ENCODE measurements around the gene ZNF326. TPM values are rescaled to one million over a fixed set of nuclear protein-coding genes. Genes with fewer than 3 reads are reported as not detected.
A peak's percentile ranks its signal among the peaks of the same experiment; 100 is the strongest.

Gene ZNF326
- polyA plus RNA-seq, 1 donor (not counting 4 experiments of a cell fraction or from before 2014, with no cell fraction given), result 22.7 TPM

DNA sequence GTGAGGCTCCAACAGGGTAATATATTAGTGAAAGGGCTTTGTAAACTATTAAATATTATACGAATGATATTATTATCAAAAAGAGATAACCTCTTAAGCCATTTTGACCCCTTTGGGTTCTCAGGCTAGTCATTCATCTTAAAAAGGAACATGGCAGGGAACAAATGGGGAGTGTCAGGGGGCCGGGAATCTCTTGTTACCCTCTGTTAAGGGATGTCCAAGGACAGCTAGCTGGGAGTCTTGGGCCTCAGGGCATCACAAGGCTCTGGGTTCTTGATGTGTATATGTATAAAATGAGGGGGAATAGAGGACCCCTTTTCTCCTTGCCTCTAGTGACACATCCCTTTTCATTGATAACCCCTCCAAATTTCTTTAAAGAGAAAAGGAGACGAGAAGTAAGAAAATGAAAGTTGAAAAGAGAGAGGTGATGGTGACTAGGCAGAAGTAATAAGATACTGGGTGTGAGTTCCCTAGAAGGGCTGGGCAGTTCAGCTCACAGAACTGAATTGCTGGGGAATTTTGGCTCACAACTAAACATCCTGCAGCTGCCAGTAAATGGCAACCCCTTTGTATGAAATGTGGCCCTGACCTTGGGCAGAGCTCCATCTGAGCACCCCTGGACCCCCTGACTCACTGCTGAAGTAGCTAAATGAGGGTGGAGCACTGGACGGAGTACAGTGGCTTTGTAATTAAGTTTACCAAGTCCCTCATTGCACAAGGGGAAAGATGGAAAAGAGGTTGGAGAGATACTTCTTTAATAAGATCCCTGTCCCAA, 20.0 kb upstream of the ZNF326 start:
- FAIRE-seq (no peak), DNase-seq (ENCODE audit: low read depth, low spot score) (no peak)
- H3K36me3 ChIP-seq (ENCODE audit: control insufficient read depth in 2 of 2, extremely low read depth in 1 of 2, insufficient read depth in 2 of 2, low read length in 2 of 2), result no peaks in the 10 kb centered on the region
- peak overlapping the region; percentile 58 for H2AFZ ChIP-seq (ENCODE audit: control insufficient read depth, low read length)
- no peaks in the 10 kb centered on the region for H3K9me1 ChIP-seq (ENCODE audit: control insufficient read depth, extremely low read depth, insufficient read depth, low read length)
- H3K9me3 ChIP-seq (ENCODE audit: control insufficient read depth, low read depth, low read length), result no peaks in the 10 kb centered on the region
- TF ChIP-seq, protein P1, sequence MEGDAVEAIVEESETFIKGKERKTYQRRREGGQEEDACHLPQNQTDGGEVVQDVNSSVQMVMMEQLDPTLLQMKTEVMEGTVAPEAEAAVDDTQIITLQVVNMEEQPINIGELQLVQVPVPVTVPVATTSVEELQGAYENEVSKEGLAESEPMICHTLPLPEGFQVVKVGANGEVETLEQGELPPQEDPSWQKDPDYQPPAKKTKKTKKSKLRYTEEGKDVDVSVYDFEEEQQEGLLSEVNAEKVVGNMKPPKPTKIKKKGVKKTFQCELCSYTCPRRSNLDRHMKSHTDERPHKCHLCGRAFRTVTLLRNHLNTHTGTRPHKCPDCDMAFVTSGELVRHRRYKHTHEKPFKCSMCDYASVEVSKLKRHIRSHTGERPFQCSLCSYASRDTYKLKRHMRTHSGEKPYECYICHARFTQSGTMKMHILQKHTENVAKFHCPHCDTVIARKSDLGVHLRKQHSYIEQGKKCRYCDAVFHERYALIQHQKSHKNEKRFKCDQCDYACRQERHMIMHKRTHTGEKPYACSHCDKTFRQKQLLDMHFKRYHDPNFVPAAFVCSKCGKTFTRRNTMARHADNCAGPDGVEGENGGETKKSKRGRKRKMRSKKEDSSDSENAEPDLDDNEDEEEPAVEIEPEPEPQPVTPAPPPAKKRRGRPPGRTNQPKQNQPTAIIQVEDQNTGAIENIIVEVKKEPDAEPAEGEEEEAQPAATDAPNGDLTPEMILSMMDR (optimal IDR thresholded peaks at IDR 0.05 in 1 of 3, IDR thresholded peaks at IDR 0.05 in 1 of 3, conservative IDR thresholded peaks at IDR 0.05 in 1 of 3; ENCODE audit: extremely low read depth in 1 of 3, insufficient read depth in 2 of 3, low read length in 3 of 3), result no peak
- no peak for TF ChIP-seq EZH2 (IDR thresholded peaks at IDR 0.05; ENCODE audit: low read length)
- H3K27ac ChIP-seq (ENCODE audit: control insufficient read depth, insufficient read depth, low read length), result no peak overlapping the region
- no peaks in the 10 kb centered on the region for H3K79me2 ChIP-seq (ENCODE audit: control insufficient read depth, insufficient read depth, low read length)
- no peak overlapping the region for H3K9ac ChIP-seq (ENCODE audit: control insufficient read depth, extremely low read depth, insufficient read depth, low read length)
- peaks cover 33% of the 10 kb centered on the region for H3K4me1 ChIP-seq (ENCODE audit: control insufficient read depth, extremely low read depth, insufficient read depth, low read length)
- no peak overlapping the region for H3K4me3 ChIP-seq (ENCODE audit: control insufficient read depth in 2 of 3, extremely low read depth in 1 of 3, insufficient read depth in 2 of 3, low read depth in 1 of 3, low read length in 3 of 3)
- no peaks in the 10 kb centered on the region for H3K27me3 ChIP-seq (ENCODE audit: control insufficient read depth, extremely low read depth, insufficient read depth, low read length)
- dilution Hi-C loops (cut with MboI; ENCODE audit: extremely low pct_ligation_motif_present, low sequenced_read_pairs), result no loop called here
- peak overlapping the region; percentile 2 for H3K4me2 ChIP-seq (ENCODE audit: control insufficient read depth, extremely low read depth, insufficient read depth, low read depth, low read length)
- no peaks in the 10 kb centered on the region for H4K20me1 ChIP-seq (ENCODE audit: control insufficient read depth, extremely low read depth, insufficient read depth, low read length)

DNA sequence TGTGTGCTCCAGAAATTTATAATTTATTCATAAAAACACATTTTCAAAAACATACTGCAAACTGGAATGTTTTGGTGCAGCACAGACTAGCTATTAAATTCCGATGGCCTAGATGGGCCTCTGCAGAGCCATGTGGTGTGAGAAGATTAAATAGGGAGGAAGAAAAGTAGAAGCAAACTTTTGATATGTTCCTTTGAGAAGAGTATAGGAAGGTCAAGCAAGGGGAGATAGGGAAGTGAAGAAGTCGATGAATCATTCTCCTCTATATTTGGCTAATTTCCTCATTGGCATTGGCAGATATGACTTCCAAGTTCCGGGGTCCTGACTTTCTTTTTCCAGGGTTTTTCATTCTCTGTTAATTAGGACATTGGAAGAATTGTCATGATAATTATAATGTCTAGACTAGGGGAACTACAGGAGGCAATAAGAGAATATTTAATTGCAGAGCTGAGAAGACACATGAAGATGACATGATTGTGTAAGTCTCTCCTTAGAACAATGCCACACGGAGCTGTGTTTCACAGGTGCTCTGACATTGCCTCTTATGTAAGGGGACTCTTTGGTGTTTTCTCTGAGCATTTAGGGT, 19.3 kb upstream of the ZNF326 start:
- Histone ChIP-seq H3K4me1 (ENCODE audit: control insufficient read depth, extremely low read depth, insufficient read depth, low read length) (peaks cover 33% of the 10 kb centered on the region), H3K27me3 (ENCODE audit: control insufficient read depth, extremely low read depth, insufficient read depth, low read length) (no peaks in the 10 kb centered on the region), H3K79me2 (ENCODE audit: control insufficient read depth, insufficient read depth, low read length) (no peaks in the 10 kb centered on the region), H3K4me2 (ENCODE audit: control insufficient read depth, extremely low read depth, insufficient read depth, low read depth, low read length) (no peak overlapping the region), H3K36me3 (ENCODE audit: control insufficient read depth in 2 of 2, extremely low read depth in 1 of 2, insufficient read depth in 2 of 2, low read length in 2 of 2) (no peaks in the 10 kb centered on the region), H4K20me1 (ENCODE audit: control insufficient read depth, extremely low read depth, insufficient read depth, low read length) (no peaks in the 10 kb centered on the region), H3K27ac (ENCODE audit: control insufficient read depth, insufficient read depth, low read length) (no peak overlapping the region), H3K9ac (ENCODE audit: control insufficient read depth, extremely low read depth, insufficient read depth, low read length) (no peak overlapping the region), H3K9me1 (ENCODE audit: control insufficient read depth, extremely low read depth, insufficient read depth, low read length) (no peaks in the 10 kb centered on the region), H2AFZ (ENCODE audit: control insufficient read depth, low read length) (no peak overlapping the region), H3K4me3 (ENCODE audit: control insufficient read depth in 2 of 3, extremely low read depth in 1 of 3, insufficient read depth in 2 of 3, low read depth in 1 of 3, low read length in 3 of 3) (no peak overlapping the region), H3K9me3 (ENCODE audit: control insufficient read depth, low read depth, low read length) (no peaks in the 10 kb centered on the region)
- FAIRE-seq (peak; percentile 51), DNase-seq (ENCODE audit: low read depth, low spot score) (no peak)
- dilution Hi-C loops (cut with MboI; ENCODE audit: extremely low pct_ligation_motif_present, low sequenced_read_pairs), result no loop called here
- TF ChIP-seq, protein P1 (optimal IDR thresholded peaks at IDR 0.05 in 1 of 3, IDR thresholded peaks at IDR 0.05 in 1 of 3, conservative IDR thresholded peaks at IDR 0.05 in 1 of 3; ENCODE audit: extremely low read depth in 1 of 3, insufficient read depth in 2 of 3, low read length in 3 of 3), result no peak
- TF ChIP-seq EZH2 (IDR thresholded peaks at IDR 0.05; ENCODE audit: low read length), result no peak

All from keratinocyte (primary cell).